Adrenal gland (tissue), 12 donors: ENCODE data around the gene RNF223. TPM values are rescaled to one million over a fixed set of nuclear protein-coding genes. Genes with fewer than 3 reads are reported as not detected.

Experiments
- DNase-seq, 7 donors: peaks; one replicate each; pipeline ENCODE4 v3.0.0-alpha.2; 2019 to 2020
- H3K27ac ChIP-seq, 5 donors: fragments of 200-600 bp; sonication (generic) in 4 of 5; 1 replicate in 3 of 5; 2 replicates in 2 of 5; pipeline versions ENCODE4 v1.5.1 to v1.8.0; 2016 to 2020; ENCODE audit warnings: mild to moderate bottlenecking in 1 of 5
- H3K27me3 ChIP-seq: fragments of 200-600 bp; 2 replicates; pipeline ENCODE4 v1.8.0; 2021
- H3K36me3 ChIP-seq, 2 donors: fragments of 200-600 bp; replicated peaks in 1 of 2; 1 replicate in 1 of 2; 2 replicates in 1 of 2; pipeline versions ENCODE4 v1.5.1 to v1.8.0; 2018 to 2022
- H3K4me1 ChIP-seq, 2 donors: fragments of 200-600 bp; replicated peaks in 1 of 2; 1 replicate in 1 of 2; 2 replicates in 1 of 2; pipeline versions ENCODE4 v1.5.1 to v1.8.0; 2018 to 2021
- H3K4me3 ChIP-seq, 4 donors: fragments of 200-600 bp; sonication (generic) in 3 of 4; one replicate each; pipeline ENCODE4 v1.5.1; 2016 to 2018
- H3K9me3 ChIP-seq, 3 donors: fragments of 200-600 bp; sonication (generic) in 1 of 3; replicated peaks in 1 of 3; 1 replicate in 2 of 3; 2 replicates in 1 of 3; pipeline versions ENCODE4 v1.5.1 to v1.8.0; 2016 to 2021
- POLR2A ChIP-seq, 2 donors: fragments of 450-650 bp; IDR thresholded peaks; one replicate each; pipeline ENCODE4 v1.6.1; 2017; ENCODE audit warnings: antibody characterized with exemption in 2 of 2, mild to moderate bottlenecking in 2 of 2, moderate library complexity in 1 of 2
- WGBS, 4 donors: extraction: QIAGEN DNeasy Blood & Tissue Kit in 2 of 4; methylation state at CpG; one replicate each; pipeline versions ENCODE4 v1.1.5 to v1.1.7; 2013 to 2017; 5-methylcytosine and 5-hydroxymethylcytosine counted together
- intact Hi-C, 2 donors: fragments of 100-400 bp; cut with DNase I; formaldehyde crosslinking; loops; one replicate each; pipeline versions ENCODE4 v1.14.1 to v1.15.0; 2022 to 2023
- polyA plus RNA-seq, 3 donors: library from polyadenylated mRNA; stranded (reverse); fragments of 200-250 nt in 2 of 3; fragments of 350-450 nt in 1 of 3; fragmentation: Illumina TruSeq in 1 of 3; extraction: RNeasy Lipid Tissue Mini Kit (QIAGEN cat#74804) in 1 of 3; gene quantifications; one replicate each; pipeline ENCODE4 v1.2.3, GENCODE V29; 2013 to 2014
- total RNA-seq, 9 donors: library from RNA; depleted of rRNA in 4 of 9; stranded (reverse); fragments of >200 nt in 4 of 9; fragments of 120-200 nt in 1 of 9; fragmentation: NEBNext Ultra II Directional in 1 of 9; extraction: Animal tissue kit (Norgen Biotek cat#: 25700) in 1 of 9; gene quantifications; one replicate each; pipeline versions ENCODE4 v1.1.0 to v1.2.4, GENCODE V29; 2013 to 2023
- TF ChIP-seq, protein P1 (sequence below), 6 experiments: fragments of 450-650 bp in 4 of 6; fragments of 200-600 bp in 2 of 6; sonication (generic) in 1 of 6; IDR thresholded peaks; 1 replicate in 5 of 6; 2 replicates in 1 of 6; pipeline versions ENCODE4 v1.5.1 to v1.8.0; 2016 to 2021; ENCODE audit warnings: antibody characterized with exemption in 6 of 6, mild to moderate bottlenecking in 2 of 6, moderate library complexity in 1 of 6
- donor health status: healthy with polysubstance abuse.
- donor health status: Bipolar disorder and iron deficiency.
- donor health status: DM: yes; HTN: yes; CAD: no.
- donor health status: DM: no; HTN: no; CAD: no.
- donor health status: DM: no; HTN: no; CAD: no.
- donor health status: DM: yes; HTN: yes; CAD: no.

Gene RNF223
- total and polyA plus RNA-seq, 12 donors = 0.03 TPM; not detected in 11

DNA sequence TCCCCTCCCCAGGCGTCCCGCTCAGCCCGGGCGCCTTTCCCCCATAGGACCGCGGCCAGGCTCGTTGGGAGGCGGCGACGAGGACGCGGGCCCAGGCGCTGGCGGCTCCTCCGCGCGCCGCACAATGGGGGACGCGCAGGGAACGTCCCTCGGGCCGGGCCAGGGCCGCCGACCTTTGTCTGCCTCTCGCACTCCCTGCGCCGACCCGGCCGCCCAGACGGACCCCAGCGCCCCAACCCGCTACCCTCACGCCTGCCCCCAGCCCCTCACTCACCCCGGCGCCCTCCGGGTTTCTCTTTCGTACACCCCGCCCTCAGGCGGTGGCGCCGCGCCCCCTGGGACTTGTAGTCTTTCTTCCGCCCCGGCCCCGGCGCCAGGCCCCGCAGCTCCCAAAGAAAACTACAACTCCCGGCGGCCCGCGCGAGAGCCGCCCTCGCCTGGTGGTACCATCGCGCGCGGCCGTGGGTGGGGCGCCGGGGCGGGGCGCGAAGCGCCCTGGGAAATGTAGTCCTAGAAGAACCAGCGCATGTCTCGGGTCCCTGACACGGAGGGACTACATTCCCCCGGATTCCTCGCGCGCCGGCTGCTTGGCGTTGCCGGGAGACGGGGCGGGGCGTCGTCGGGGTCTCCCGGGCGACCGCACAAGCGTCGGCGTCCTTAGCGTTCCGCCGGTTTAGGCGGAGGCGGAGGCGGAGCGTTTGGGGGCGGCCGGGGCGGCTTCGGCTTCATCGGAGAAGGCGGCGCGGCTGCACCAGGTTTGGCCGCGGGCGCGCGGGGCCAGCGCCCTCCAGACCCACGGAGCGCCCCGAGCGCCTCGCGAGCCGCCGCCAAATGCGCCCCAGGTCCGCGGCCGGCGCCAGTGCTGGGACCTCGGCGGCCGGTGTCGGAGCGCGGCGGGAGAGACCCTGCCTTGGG, 41.9 kb upstream of the RNF223 start, which contains the start of gene C1orf159:
Gene C1orf159 (minus strand): TSS at position 304 of the 915 bp plus-strand sequence. CDS start 24,546 bp downstream, outside the sequence.
- WGBS, 4 donors = 0 to 1% (median 0%) methylated on average over 6 to 128 of the region's 128 CpGs
- no peaks in the 10 kb centered on the region for H3K36me3 ChIP-seq
- intact Hi-C loops = no loop called here
- no peaks in the 10 kb centered on the region for H3K9me3 ChIP-seq
- no peak for TF ChIP-seq POLR2A (IDR thresholded peaks at IDR 0.05)
- TF ChIP-seq, protein P1, sequence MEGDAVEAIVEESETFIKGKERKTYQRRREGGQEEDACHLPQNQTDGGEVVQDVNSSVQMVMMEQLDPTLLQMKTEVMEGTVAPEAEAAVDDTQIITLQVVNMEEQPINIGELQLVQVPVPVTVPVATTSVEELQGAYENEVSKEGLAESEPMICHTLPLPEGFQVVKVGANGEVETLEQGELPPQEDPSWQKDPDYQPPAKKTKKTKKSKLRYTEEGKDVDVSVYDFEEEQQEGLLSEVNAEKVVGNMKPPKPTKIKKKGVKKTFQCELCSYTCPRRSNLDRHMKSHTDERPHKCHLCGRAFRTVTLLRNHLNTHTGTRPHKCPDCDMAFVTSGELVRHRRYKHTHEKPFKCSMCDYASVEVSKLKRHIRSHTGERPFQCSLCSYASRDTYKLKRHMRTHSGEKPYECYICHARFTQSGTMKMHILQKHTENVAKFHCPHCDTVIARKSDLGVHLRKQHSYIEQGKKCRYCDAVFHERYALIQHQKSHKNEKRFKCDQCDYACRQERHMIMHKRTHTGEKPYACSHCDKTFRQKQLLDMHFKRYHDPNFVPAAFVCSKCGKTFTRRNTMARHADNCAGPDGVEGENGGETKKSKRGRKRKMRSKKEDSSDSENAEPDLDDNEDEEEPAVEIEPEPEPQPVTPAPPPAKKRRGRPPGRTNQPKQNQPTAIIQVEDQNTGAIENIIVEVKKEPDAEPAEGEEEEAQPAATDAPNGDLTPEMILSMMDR (IDR thresholded peaks at IDR 0.05) = peak in 1 of 6 experiments; percentile 8
- peaks cover 0 to 5% of the 10 kb centered on the region in 2 donors for H3K4me1 ChIP-seq
- DNase-seq = peak; percentile 97 to 100 (median 99)
- H3K27me3 ChIP-seq = no peaks in the 10 kb centered on the region
- peak within 1 kb of the TSS; percentile 48 to 96 (median 88) for H3K4me3 ChIP-seq
- peak within 1 kb of the TSS in 3 of 5 donors; percentile 59 to 75 (median 66) for H3K27ac ChIP-seq

DNA sequence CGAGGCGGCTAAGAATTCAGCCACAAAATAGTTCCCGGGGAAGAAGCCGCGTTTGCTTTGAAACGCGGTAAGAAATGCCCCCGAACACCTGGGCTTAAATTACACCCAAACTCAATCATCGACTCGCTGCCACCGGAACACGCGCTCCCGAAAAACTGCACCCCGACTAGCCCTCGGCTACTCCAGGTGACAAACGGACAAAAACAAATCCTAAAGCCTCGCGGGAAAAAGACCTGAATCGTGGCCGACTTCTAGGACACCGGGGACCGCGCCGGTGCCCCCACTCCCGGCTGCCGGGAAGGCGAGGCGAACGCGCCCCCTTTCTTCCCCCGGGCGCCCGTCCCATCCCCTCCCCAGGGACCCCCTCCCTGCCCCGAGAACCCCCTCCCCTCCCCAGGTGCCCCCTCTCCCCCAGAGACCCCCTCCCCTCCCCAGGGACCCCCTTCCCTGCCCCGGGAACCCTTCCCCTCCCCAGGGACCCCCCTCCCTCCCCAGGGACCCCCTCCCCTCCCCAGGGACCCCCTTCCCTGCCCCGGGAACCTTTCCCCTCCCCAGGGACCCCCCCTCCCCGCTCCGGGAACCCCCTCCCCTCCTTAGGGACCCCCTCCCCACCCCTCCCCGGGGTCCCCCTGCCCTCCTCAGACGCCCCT, 41.2 kb upstream of the RNF223 start:
- no peaks in the 10 kb centered on the region for H3K9me3 ChIP-seq
- TF ChIP-seq, protein P1 (IDR thresholded peaks at IDR 0.05) = no peak
- TF ChIP-seq POLR2A (IDR thresholded peaks at IDR 0.05) = no peak
- no peaks in the 10 kb centered on the region for H3K36me3 ChIP-seq
- H3K4me1 ChIP-seq = peaks cover 0 to 5% of the 10 kb centered on the region in 2 donors
- peak overlapping the region in 2 of 4 donors; percentile 89 to 96 for H3K4me3 ChIP-seq
- H3K27ac ChIP-seq = peak overlapping the region in 2 of 5 donors; percentile 66 to 75
- peak in 2 of 7 donors; percentile 9 to 56 for DNase-seq
- intact Hi-C loops = no loop called here
- 3 to 5% (median 5%) methylated on average over 32 to 40 of the region's 41 CpGs for WGBS, 4 donors
- H3K27me3 ChIP-seq = no peaks in the 10 kb centered on the region

DNA sequence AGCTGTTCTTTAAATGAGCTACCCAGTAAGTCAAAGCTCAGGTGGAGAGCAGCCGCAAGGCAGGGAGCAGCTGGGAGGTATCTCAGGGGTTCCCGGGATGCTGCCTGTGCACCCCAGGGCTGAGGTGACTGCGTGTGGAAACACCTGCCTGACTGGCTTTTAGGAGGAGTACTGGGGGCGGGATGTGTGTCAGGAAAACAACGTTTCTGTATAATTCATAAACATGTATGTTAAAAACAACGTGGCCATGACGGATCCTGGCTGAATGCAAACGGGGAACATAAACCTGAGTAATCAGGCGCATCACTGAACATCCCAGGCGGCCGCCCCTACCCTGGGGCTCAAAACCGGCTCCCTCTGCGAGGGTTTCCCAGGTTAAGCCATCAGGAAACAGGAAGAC, 40.3 kb upstream of the RNF223 start:
- intact Hi-C loops = no loop called here
- 90 to 95% (median 91%) methylated on average over 13 of the region's 13 CpGs for WGBS, 4 donors
- H3K4me1 ChIP-seq = peaks cover 0 to 5% of the 10 kb centered on the region in 2 donors
- TF ChIP-seq, protein P1 (IDR thresholded peaks at IDR 0.05) = no peak
- H3K36me3 ChIP-seq = no peaks in the 10 kb centered on the region
- H3K27ac ChIP-seq = no peak overlapping the region
- DNase-seq = peak in 1 of 7 donors; percentile 15
- no peaks in the 10 kb centered on the region for H3K27me3 ChIP-seq
- H3K9me3 ChIP-seq = no peaks in the 10 kb centered on the region
- H3K4me3 ChIP-seq = no peak overlapping the region
